Keratinocyte (primary cell): ENCODE measurements around the gene ZMYND19. TPM values are rescaled to one million over a fixed set of nuclear protein-coding genes. Genes with fewer than 3 reads are reported as not detected.

ENCODE experiments used
- DNase-seq: peaks from one replicate; pipeline ENCODE4 v3.0.0-alpha.2; 2011; ENCODE audit warnings: low read depth, missing footprints, low spot score
- FAIRE-seq: peaks from 2 replicates; lab custom pipeline; 2011; peaks lifted over from hg19 to GRCh38; lab: Jason Lieb, UNC
- H2AFZ ChIP-seq: 2 replicates; pipeline ENCODE4 v1.6.0; 2012; ENCODE audit warnings: low read length, control low read depth, inconsistent platforms; ENCODE audit not compliant: control insufficient read depth
- H3K27ac ChIP-seq: 2 replicates; pipeline ENCODE4 v1.5.1; 2011; ENCODE audit warnings: low read length; ENCODE audit not compliant: control insufficient read depth, insufficient read depth
- H3K27me3 ChIP-seq: 3 replicates; pipeline ENCODE4 v1.6.0; 2011; ENCODE audit warnings: low read length; ENCODE audit not compliant: control insufficient read depth, insufficient read depth; ENCODE audit errors: extremely low read depth
- H3K36me3 ChIP-seq, 2 experiments: 2 replicates in 1 of 2; 3 replicates in 1 of 2; pipeline ENCODE4 v1.5.1; 2011; ENCODE audit warnings: low read length in 2 of 2, mild to moderate bottlenecking in 1 of 2; ENCODE audit not compliant: control insufficient read depth in 2 of 2, insufficient read depth in 2 of 2; ENCODE audit errors: extremely low read depth in 1 of 2
- H3K4me1 ChIP-seq: 3 replicates; pipeline ENCODE4 v1.5.1; 2011; ENCODE audit warnings: low read length; ENCODE audit not compliant: control insufficient read depth, insufficient read depth; ENCODE audit errors: extremely low read depth
- H3K4me2 ChIP-seq: 3 replicates; pipeline ENCODE4 v1.6.0; 2011; ENCODE audit warnings: low read depth, low read length; ENCODE audit not compliant: control insufficient read depth, insufficient read depth; ENCODE audit errors: extremely low read depth
- H3K4me3 ChIP-seq, 3 experiments: fragments of 200-600 bp in 1 of 3; sonication (generic) in 1 of 3; 2 replicates in 2 of 3; 3 replicates in 1 of 3; pipeline ENCODE4 v1.5.1; 2011 to 2016; ENCODE audit warnings: low read length in 3 of 3, mild to moderate bottlenecking in 3 of 3, control low read depth in 2 of 3, inconsistent platforms in 1 of 3, low read depth in 1 of 3, mixed read lengths in 1 of 3, mixed run types in 1 of 3, moderate library complexity in 1 of 3; ENCODE audit not compliant: control insufficient read depth in 2 of 3, insufficient read depth in 2 of 3; ENCODE audit errors: extremely low read depth in 1 of 3
- H3K79me2 ChIP-seq: 2 replicates; pipeline ENCODE4 v1.6.0; 2012; ENCODE audit warnings: low read length; ENCODE audit not compliant: control insufficient read depth, insufficient read depth
- H3K9ac ChIP-seq: 3 replicates; pipeline ENCODE4 v1.6.0; 2011; ENCODE audit warnings: low read length; ENCODE audit not compliant: control insufficient read depth, insufficient read depth; ENCODE audit errors: extremely low read depth
- H3K9me1 ChIP-seq: 3 replicates; pipeline ENCODE4 v1.6.0; 2011; ENCODE audit warnings: low read length; ENCODE audit not compliant: control insufficient read depth, insufficient read depth; ENCODE audit errors: extremely low read depth
- H3K9me3 ChIP-seq: 2 replicates; pipeline ENCODE4 v1.5.1; 2012; ENCODE audit warnings: low read depth, low read length; ENCODE audit not compliant: control insufficient read depth
- H4K20me1 ChIP-seq: 3 replicates; pipeline ENCODE4 v1.6.0; 2011; ENCODE audit warnings: low read length; ENCODE audit not compliant: control insufficient read depth, insufficient read depth; ENCODE audit errors: extremely low read depth
- CTCF ChIP-seq, 3 experiments: IDR thresholded peaks in 1 of 3; conservative IDR thresholded peaks in 1 of 3; optimal IDR thresholded peaks in 1 of 3; 2 replicates in 2 of 3; 3 replicates in 1 of 3; pipeline versions ENCODE3 to v1.5.1; 2011; ENCODE audit warnings: low read length in 3 of 3, mild to moderate bottlenecking in 3 of 3, moderate library complexity in 2 of 3, control low read depth in 1 of 3, inconsistent platforms in 1 of 3; ENCODE audit not compliant: insufficient read depth in 2 of 3; ENCODE audit errors: extremely low read depth in 1 of 3
- EZH2 ChIP-seq: IDR thresholded peaks from one replicate; pipeline ENCODE4 v1.6.1; 2012; ENCODE audit warnings: inconsistent platforms, mild to moderate bottlenecking, low read length, moderate library complexity
- dilution Hi-C: fragments of 300-500 bp; cut with MboI; formaldehyde crosslinking; loops from one replicate; pipeline ENCODE4 v1.7.0; 2020; ENCODE audit warnings: low sequenced_read_pairs; ENCODE audit not compliant: extremely low pct_ligation_motif_present
- polyA plus RNA-seq, 5 experiments: library from polyadenylated mRNA; depleted of rRNA in 3 of 5; stranded (reverse) in 3 of 5; stranded (forward) in 1 of 5; unstranded in 1 of 5; fragments of >200 nt; gene quantifications; 1 replicate in 1 of 5; 2 replicates in 3 of 5; 3 replicates in 1 of 5; pipeline versions ENCODE4 v1.2.1 to v1.2.3, GENCODE V29; 2011 to 2012; ENCODE audit warnings: missing spikeins in 2 of 5, low read depth in 1 of 5, low replicate concordance in 1 of 5

The ZMYND19 gene
- polyA plus RNA-seq, 1 donor (not counting 4 experiments of a cell fraction or from before 2014, with no cell fraction given), result 25.8 TPM

GRCh38 chr9:137606734-137607138, 16.4 kb upstream of the ZMYND19 start:
- Histone ChIP-seq H2AFZ (no peak overlapping the region), H3K4me3 (peak overlapping the region; percentile 68 to 91 (median 68)), H3K79me2 (peaks cover 42% of the 10 kb centered on the region), H3K4me2 (peak overlapping the region; percentile 83), H3K4me1 (peaks cover 20% of the 10 kb centered on the region), H3K27ac (peak overlapping the region; percentile 6), H3K27me3 (no peaks in the 10 kb centered on the region), H3K9me3 (no peaks in the 10 kb centered on the region), H3K9ac (peak overlapping the region; percentile 70), H3K36me3 (peaks cover 0 to 5% of the 10 kb centered on the region in 2 experiments), H3K9me1 (no peaks in the 10 kb centered on the region), H4K20me1 (no peaks in the 10 kb centered on the region)
- TF ChIP-seq CTCF (optimal IDR thresholded peaks at IDR 0.05 in 1 of 3, IDR thresholded peaks at IDR 0.05 in 1 of 3, conservative IDR thresholded peaks at IDR 0.05 in 1 of 3; ENCODE audit: extremely low read depth in 1 of 3, insufficient read depth in 2 of 3, low read length in 3 of 3), result no peak
- TF ChIP-seq EZH2, result no peak
- DNase-seq (no peak), FAIRE-seq (peak; percentile 5)
- dilution Hi-C loops, result no loop called here

GRCh38 chr9:137606005-137606621, 15.8 kb upstream of the ZMYND19 start:
- H3K27me3 ChIP-seq, result no peaks in the 10 kb centered on the region
- TF ChIP-seq EZH2 (no peak), CTCF (optimal IDR thresholded peaks at IDR 0.05 in 1 of 3, IDR thresholded peaks at IDR 0.05 in 1 of 3, conservative IDR thresholded peaks at IDR 0.05 in 1 of 3; ENCODE audit: extremely low read depth in 1 of 3, insufficient read depth in 2 of 3, low read length in 3 of 3) (no peak)
- H3K27ac ChIP-seq, result peak overlapping the region; percentile 47
- H2AFZ ChIP-seq, result no peak overlapping the region
- H3K4me2 ChIP-seq, result peak overlapping the region; percentile 83
- H3K36me3 ChIP-seq, result peaks cover 0 to 5% of the 10 kb centered on the region in 2 experiments
- peaks cover 42% of the 10 kb centered on the region for H3K79me2 ChIP-seq
- peak overlapping the region; percentile 70 for H3K9ac ChIP-seq
- FAIRE-seq (no peak), DNase-seq (no peak)
- H3K9me3 ChIP-seq, result no peaks in the 10 kb centered on the region
- H3K9me1 ChIP-seq, result no peaks in the 10 kb centered on the region
- dilution Hi-C loops, result no loop called here
- no peaks in the 10 kb centered on the region for H4K20me1 ChIP-seq
- H3K4me3 ChIP-seq, result peak overlapping the region; percentile 68 to 91 (median 68)
- H3K4me1 ChIP-seq, result peaks cover 14% of the 10 kb centered on the region
